H1 (cell line): ENCODE results near the gene CHD2. TPM values are rescaled to one million over a fixed set of nuclear protein-coding genes. Genes with fewer than 3 reads are reported as not detected.

Source experiments
- CEBPB ChIP-seq: IDR thresholded peaks from 2 replicates; pipeline ENCODE4 v1.6.1; 2012; ENCODE audit warnings: low read depth, low read length
- CHD7 ChIP-seq: fragments of 300-600 bp; sonication (generic); IDR thresholded peaks from 2 replicates; pipeline ENCODE4 v1.7.1; 2012; ENCODE audit warnings: low read length, moderate library complexity, mild to moderate bottlenecking, inconsistent platforms; ENCODE audit not compliant: insufficient replicate concordance
- GABPA ChIP-seq: IDR thresholded peaks from 2 replicates; pipeline ENCODE4 v1.6.1; 2011; ENCODE audit warnings: mild to moderate bottlenecking, low read length, moderate library complexity, borderline replicate concordance; ENCODE audit not compliant: insufficient read depth
- MAFK ChIP-seq: IDR thresholded peaks from 2 replicates; pipeline ENCODE4 v1.6.1; 2012; ENCODE audit warnings: low read depth, mild to moderate bottlenecking, improper control_type of control experiment, low read length
- MAX ChIP-seq: IDR thresholded peaks from 2 replicates; pipeline ENCODE4 v1.6.1; 2012; ENCODE audit warnings: inconsistent platforms
- SIRT6 ChIP-seq: IDR thresholded peaks from one replicate; pipeline ENCODE4 v1.7.1; 2012; ENCODE audit warnings: low read length, inconsistent platforms
- TAF7 ChIP-seq: optimal IDR thresholded peaks from 2 replicates; pipeline ENCODE3; 2011; ENCODE audit warnings: low read depth, mild to moderate bottlenecking, inconsistent platforms, low read length, moderate library complexity, borderline replicate concordance
- USF2 ChIP-seq: IDR thresholded peaks from 2 replicates; pipeline ENCODE4 v1.6.1; 2011; ENCODE audit warnings: low read length, improper control_type of control experiment
- YY1 ChIP-seq: IDR thresholded peaks from 2 replicates; pipeline ENCODE4 v1.6.1; 2011; ENCODE audit warnings: low read depth, mild to moderate bottlenecking, low read length
- polyA plus RNA-seq, 7 experiments: library from polyadenylated mRNA; depleted of rRNA in 3 of 7; stranded (reverse) in 5 of 7; unstranded in 2 of 7; fragments of >200 nt in 5 of 7; fragments of 200-250 nt in 2 of 7; gene quantifications; 1 replicate in 5 of 7; 2 replicates in 1 of 7; 4 replicates in 1 of 7; pipeline versions ENCODE4 v1.2.1 to v1.2.3, GENCODE V29; 2011 to 2013; ENCODE audit warnings: missing spikeins in 2 of 7, mixed read lengths in 2 of 7
- total RNA-seq: library from RNA; stranded (reverse); fragmentation: NEBNext Ultra II Directional; extraction: Animal tissue kit (Norgen Biotek cat#: 25700); gene quantifications from 2 replicates; pipeline ENCODE4 v1.2.1, GENCODE V29; 2021

Gene CHD2
- total and polyA plus RNA-seq, 2 of the 8 experiments (the other 6 are each of a cell fraction or from before 2014, with no cell fraction given): 28.8 to 70.0 TPM

DNA sequence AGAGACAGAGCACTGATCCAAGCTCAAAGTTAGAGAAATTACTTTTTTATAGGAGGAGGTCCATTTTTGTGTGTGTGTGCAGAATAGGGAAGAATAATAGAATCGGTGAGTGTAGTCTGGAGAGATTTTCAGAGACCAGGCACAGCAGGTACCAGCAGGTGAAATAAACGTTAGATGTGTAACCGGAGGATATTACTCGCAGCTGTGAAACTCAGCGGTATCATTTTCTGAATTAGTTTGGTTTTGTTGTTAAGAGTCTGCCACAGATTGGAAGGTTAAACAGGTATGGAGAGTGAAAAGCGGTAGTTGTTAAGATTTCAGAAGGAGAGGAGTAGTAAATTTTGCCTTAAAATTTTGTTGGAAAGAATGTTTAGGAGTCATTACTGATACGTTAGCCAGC, 119.0 kb downstream of the CHD2 start (continued):
- TF ChIP-seq CHD7 (no peak), TAF7 (no peak), MAFK (no peak), CEBPB (no peak), MAX (no peak), GABPA (no peak), YY1 (no peak), USF2 (no peak), SIRT6 (no peak)
